SK-N-SH (cell line): ENCODE results near the gene MAGI2.

Source experiments
- CHD2 ChIP-seq: fragments of 150-350 bp; IDR thresholded peaks from 2 replicates; pipeline ENCODE4 v1.6.1; 2018; ENCODE audit warnings: low read length; ENCODE audit not compliant: partially characterized antibody
- ELF1 ChIP-seq: IDR thresholded peaks from 2 replicates; pipeline ENCODE4 v1.4.0; 2012
- EZH2phosphoT487 ChIP-seq: fragments of 200-600 bp; sonication (generic); IDR thresholded peaks from 2 replicates; pipeline ENCODE4 v1.6.1; 2017; ENCODE audit warnings: low read depth, mixed run types, mild to moderate bottlenecking, antibody characterized with exemption, moderate library complexity, borderline replicate concordance
- GABPA ChIP-seq: IDR thresholded peaks from 2 replicates; pipeline ENCODE4 v1.4.0; 2012; ENCODE audit warnings: low read depth, mild to moderate bottlenecking
- JUND ChIP-seq: IDR thresholded peaks from 2 replicates; pipeline ENCODE4 v1.4.0; 2012
- SIN3A ChIP-seq: IDR thresholded peaks from 2 replicates; pipeline ENCODE4 v1.6.1; 2012; ENCODE audit warnings: low read depth, mild to moderate bottlenecking, low read length, moderate library complexity, borderline replicate concordance
- YY1 ChIP-seq: IDR thresholded peaks from 2 replicates; pipeline ENCODE4 v1.4.0; 2012; ENCODE audit warnings: low read depth, mild to moderate bottlenecking
- TF ChIP-seq, protein P1 (sequence below): fragments of 200-600 bp; sonication (generic); IDR thresholded peaks from 2 replicates; pipeline ENCODE4 v1.6.1; 2017; ENCODE audit warnings: antibody characterized with exemption, mild to moderate bottlenecking, moderate library complexity

DNA sequence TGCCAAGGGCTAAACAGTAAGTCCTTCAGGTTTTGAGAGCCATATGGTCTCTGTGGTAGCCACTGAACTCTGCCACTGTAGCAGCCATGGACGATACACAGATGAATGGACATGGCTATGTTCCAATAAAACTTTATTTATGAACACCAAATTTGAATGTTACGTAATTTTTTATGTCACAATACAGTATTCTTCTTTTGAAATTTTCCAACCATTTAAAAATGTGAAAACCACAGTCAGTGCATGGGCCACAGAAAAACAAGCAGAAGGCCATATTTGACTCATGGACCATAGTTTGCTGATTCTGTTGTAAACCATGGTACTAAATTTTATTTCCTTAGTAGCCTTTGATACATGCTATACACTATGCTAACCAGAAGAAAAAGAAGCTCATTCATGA is 361.8 kb downstream of the MAGI2 start:
- no peak for TF ChIP-seq ELF1
- no peak for TF ChIP-seq YY1
- TF ChIP-seq CHD2 = no peak
- no peak for TF ChIP-seq JUND
- no peak for TF ChIP-seq GABPA
- no peak for TF ChIP-seq SIN3A
- TF ChIP-seq, protein P1, sequence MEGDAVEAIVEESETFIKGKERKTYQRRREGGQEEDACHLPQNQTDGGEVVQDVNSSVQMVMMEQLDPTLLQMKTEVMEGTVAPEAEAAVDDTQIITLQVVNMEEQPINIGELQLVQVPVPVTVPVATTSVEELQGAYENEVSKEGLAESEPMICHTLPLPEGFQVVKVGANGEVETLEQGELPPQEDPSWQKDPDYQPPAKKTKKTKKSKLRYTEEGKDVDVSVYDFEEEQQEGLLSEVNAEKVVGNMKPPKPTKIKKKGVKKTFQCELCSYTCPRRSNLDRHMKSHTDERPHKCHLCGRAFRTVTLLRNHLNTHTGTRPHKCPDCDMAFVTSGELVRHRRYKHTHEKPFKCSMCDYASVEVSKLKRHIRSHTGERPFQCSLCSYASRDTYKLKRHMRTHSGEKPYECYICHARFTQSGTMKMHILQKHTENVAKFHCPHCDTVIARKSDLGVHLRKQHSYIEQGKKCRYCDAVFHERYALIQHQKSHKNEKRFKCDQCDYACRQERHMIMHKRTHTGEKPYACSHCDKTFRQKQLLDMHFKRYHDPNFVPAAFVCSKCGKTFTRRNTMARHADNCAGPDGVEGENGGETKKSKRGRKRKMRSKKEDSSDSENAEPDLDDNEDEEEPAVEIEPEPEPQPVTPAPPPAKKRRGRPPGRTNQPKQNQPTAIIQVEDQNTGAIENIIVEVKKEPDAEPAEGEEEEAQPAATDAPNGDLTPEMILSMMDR = no peak
- no peak for TF ChIP-seq EZH2phosphoT487
